ENCODE data around the gene LOC128125822.

Gene LOC128125822

GRCh38 chr6:63574554-63574900 lies 2.2 kb downstream of the LOC128125822 start:
- ChIA-PET POLR2A (interaction anchor here (1.5 kb wide), 1 partner anchor 9 kb away, joined by 4 read pairs; no protein-coding TSS in a partner anchor), CTCF (interaction anchor here (1.3 to 1.6 kb wide), 2 partner anchors 23 to 222 kb away, joined by 6 to 7 read pairs; no protein-coding TSS in a partner anchor)
- H3K4me1 ChIP-seq (ENCODE audit: control insufficient read depth, insufficient read depth, low read length) = peaks cover 22% of the 10 kb centered on the region
- H3K27ac ChIP-seq (ENCODE audit: low read length) = peak overlapping the region; percentile 92
- no TSS peak for BruUV-seq (replicated peaks)
- ATAC-seq (no peak), DNase-seq (ENCODE audit: low read depth, low spot score) (no peak)
- TF ChIP-seq REST (IDR thresholded peaks at IDR 0.05; ENCODE audit: insufficient read depth in 1 of 2, low read depth in 2 of 2, low read length in 1 of 2) (no peak), TCF7L2 (IDR thresholded peaks at IDR 0.05; ENCODE audit: low read depth, low read length) (no peak), CTCF (IDR thresholded peaks at IDR 0.05) (peak; percentile 58), POLR2AphosphoS5 (IDR thresholded peaks at IDR 0.05; ENCODE audit: low read depth, low read length) (no peak)
- no peaks in the 10 kb centered on the region; the same call in 1 of the 2 replicates for H3K27me3 ChIP-seq (ENCODE audit: control insufficient read depth, insufficient read depth, low read length)
- no peaks in the 10 kb centered on the region for H3K9me3 ChIP-seq (ENCODE audit: control insufficient read depth, insufficient read depth, low read depth, low read length)
- in situ Hi-C loops (cut with HindIII; ENCODE audit: low pct_unique_long_range_greater_than_20kb, low sequenced_read_pairs) (loop anchor here (5.0 kb wide), 1 partner anchor 47 kb away; no protein-coding TSS in a partner anchor), intact Hi-C loops (cut with micrococcal nuclease; ENCODE audit: unreplicated experiment) (loop anchor here (5.0 kb wide), 1 partner anchor 222 kb away; no protein-coding TSS in a partner anchor)
- H3K4me3 ChIP-seq (ENCODE audit: low read depth in 2 of 2, low read length in 2 of 2) = peak overlapping the region; percentile 82 to 85
- H3K36me3 ChIP-seq (ENCODE audit: control insufficient read depth, insufficient read depth, low read length) = peaks cover 31% of the 10 kb centered on the region

GRCh38 chr6:63576147-63576772 lies 4.0 kb downstream of the LOC128125822 start:
- no peak for TF ChIP-seq CTCF (IDR thresholded peaks at IDR 0.05)
- TF ChIP-seq REST (IDR thresholded peaks at IDR 0.05; ENCODE audit: insufficient read depth in 1 of 2, low read depth in 2 of 2, low read length in 1 of 2) = no peak
- no peak for TF ChIP-seq TCF7L2 (IDR thresholded peaks at IDR 0.05; ENCODE audit: low read depth, low read length)
- TF ChIP-seq POLR2AphosphoS5 (IDR thresholded peaks at IDR 0.05; ENCODE audit: low read depth, low read length) = no peak
- TF ChIP-seq SIN3A (IDR thresholded peaks at IDR 0.05; ENCODE audit: borderline replicate concordance, insufficient read depth, low read depth, low read length) = no peak
- DNase-seq (ENCODE audit: low read depth, low spot score) = no peak
- no peak for ATAC-seq
- POLR2A ChIA-PET = no interaction called here
- intact Hi-C loops (cut with micrococcal nuclease; ENCODE audit: unreplicated experiment) = no loop called here
- in situ Hi-C loops (cut with HindIII; ENCODE audit: low pct_unique_long_range_greater_than_20kb, low sequenced_read_pairs) = no loop called here
- CTCF ChIA-PET = no interaction called here
- Histone ChIP-seq H3K4me3 (ENCODE audit: low read depth in 2 of 2, low read length in 2 of 2) (no peak overlapping the region), H3K4me1 (ENCODE audit: control insufficient read depth, insufficient read depth, low read length) (peaks cover 17% of the 10 kb centered on the region), H3K36me3 (ENCODE audit: control insufficient read depth, insufficient read depth, low read length) (peaks cover 49% of the 10 kb centered on the region), H3K27me3 (ENCODE audit: control insufficient read depth, insufficient read depth, low read length) (no peaks in the 10 kb centered on the region; the same call in 1 of the 2 replicates), H3K27ac (ENCODE audit: low read length) (no peak overlapping the region), H3K9me3 (ENCODE audit: control insufficient read depth, insufficient read depth, low read depth, low read length) (no peaks in the 10 kb centered on the region)
- no TSS peak for BruUV-seq (replicated peaks)
